SKM-1 (cell line): ENCODE results near the gene SPDYE17.
"Not testable (repeated sequence)": the region's sequence is repeated elsewhere in the genome, so short reads cannot be mapped to it uniquely, and the experiment has no call there.

Source experiments
- DNase-seq: peaks from one replicate; lab custom pipeline; 2025; ENCODE audit not compliant: unreplicated experiment; lab: John Stamatoyannopoulos, UW

The SPDYE17 gene

DNA sequence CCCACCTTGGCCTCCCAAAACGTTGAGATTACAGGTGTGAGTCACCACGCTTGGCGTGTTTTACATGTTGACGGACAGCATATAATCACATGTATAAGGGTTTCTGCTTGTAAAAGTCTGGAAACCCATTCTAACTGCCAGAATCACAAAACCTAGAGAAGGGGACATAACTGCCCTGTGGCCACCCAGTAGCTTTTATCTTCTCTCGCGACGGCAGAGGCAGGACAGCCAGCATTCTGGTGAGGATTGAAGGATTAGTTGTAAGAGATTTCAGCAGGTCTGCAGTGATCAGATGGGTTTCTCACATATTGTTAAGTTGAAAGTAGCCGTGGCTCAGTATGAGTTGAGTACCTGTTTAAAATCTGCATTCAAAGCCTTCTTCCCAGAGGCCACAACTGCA is 59.8 kb downstream of the SPDYE17 start:
- not testable (repeated sequence) for DNase-seq
